Lower lobe of right lung (tissue), 2 donors: ENCODE results near the gene SOX6. TPM values are rescaled to one million over a fixed set of nuclear protein-coding genes. Genes with fewer than 3 reads are reported as not detected.

Experiments
- ATAC-seq, 2 donors: fragments of 200-7000 bp; cut with Tn5 transposase; one replicate each; pipeline ENCODE4 v1.9.1; 2020 to 2022; ENCODE audit warnings: mild to moderate bottlenecking in 2 of 2, moderate library complexity in 2 of 2
- DNase-seq: peaks from one replicate; pipeline ENCODE4 v3.0.0-alpha.2; 2020
- H3K27ac ChIP-seq: fragments of 200-600 bp; one replicate; pipeline ENCODE4 v1.8.0; 2022
- H3K27me3 ChIP-seq: fragments of 200-600 bp; one replicate; pipeline ENCODE4 v1.8.0; 2022; ENCODE audit warnings: low read depth
- H3K36me3 ChIP-seq: fragments of 200-600 bp; one replicate; pipeline ENCODE4 v1.8.0; 2022; ENCODE audit warnings: mild to moderate bottlenecking
- H3K4me1 ChIP-seq: fragments of 200-600 bp; one replicate; pipeline ENCODE4 v1.8.0; 2022
- H3K4me3 ChIP-seq: fragments of 200-600 bp; one replicate; pipeline ENCODE4 v1.8.0; 2022; ENCODE audit warnings: mild to moderate bottlenecking
- H3K9me3 ChIP-seq: fragments of 200-600 bp; one replicate; pipeline ENCODE4 v1.8.0; 2022
- CTCF ChIP-seq: fragments of 200-600 bp; IDR thresholded peaks from one replicate; pipeline ENCODE4 v1.8.0; 2022; ENCODE audit warnings: antibody characterized with exemption, mild to moderate bottlenecking
- intact Hi-C: fragments of 100-400 bp; cut with DNase I; formaldehyde crosslinking; loops from one replicate; pipeline ENCODE4 v1.11.0; 2022
- total RNA-seq: library from RNA; stranded (reverse); fragmentation: NEBNext Ultra II Directional; extraction: Animal tissue kit (Norgen Biotek cat#: 25700); gene quantifications from one replicate; pipeline ENCODE4 v1.2.1, GENCODE V29; 2021
- donor health status: DM: no; HTN: yes; CAD: no; lungs with severe emphysema.

SOX6 gene
- total RNA-seq, 1 donor from 2014 or later, result 4.8 TPM

GRCh38 chr11:15993345-15993744 is 363.0 kb downstream of the SOX6 start:
- intact Hi-C loops, result no loop called here
- no peaks in the 10 kb centered on the region for H3K9me3 ChIP-seq
- no peak overlapping the region for H3K27ac ChIP-seq
- H3K27me3 ChIP-seq, result no peaks in the 10 kb centered on the region
- no peaks in the 10 kb centered on the region for H3K36me3 ChIP-seq
- no peak overlapping the region for H3K4me3 ChIP-seq
- no peaks in the 10 kb centered on the region for H3K4me1 ChIP-seq
- no peak for DNase-seq
- no peak for TF ChIP-seq CTCF
- no peak for ATAC-seq

- intact Hi-C loops, result no loop called here
Measured at GRCh38 chr11:15991215-15991614, 365.1 kb downstream of the SOX6 start.

GRCh38 chr11:15989685-15990084 is 366.7 kb downstream of the SOX6 start:
- DNase-seq, result no peak
- H3K4me3 ChIP-seq, result no peak overlapping the region
- no peak for ATAC-seq
- H3K27me3 ChIP-seq, result no peaks in the 10 kb centered on the region
- intact Hi-C loops, result no loop called here
- no peak for TF ChIP-seq CTCF
- no peaks in the 10 kb centered on the region for H3K9me3 ChIP-seq
- no peaks in the 10 kb centered on the region for H3K36me3 ChIP-seq
- H3K27ac ChIP-seq, result no peak overlapping the region
- peaks cover 3% of the 10 kb centered on the region for H3K4me1 ChIP-seq

More at GRCh38 chr11:15991215-15991614, 365.1 kb downstream of the SOX6 start:
- DNase-seq (no peak), ATAC-seq (no peak)
- Histone ChIP-seq H3K4me3 (no peak overlapping the region), H3K36me3 (no peaks in the 10 kb centered on the region), H3K27me3 (no peaks in the 10 kb centered on the region), H3K9me3 (no peaks in the 10 kb centered on the region), H3K27ac (no peak overlapping the region), H3K4me1 (no peaks in the 10 kb centered on the region)
- no peak for TF ChIP-seq CTCF

- TF ChIP-seq CTCF, result peak; percentile 15
- no peaks in the 10 kb centered on the region for H3K36me3 ChIP-seq
- H3K4me3 ChIP-seq, result no peak overlapping the region
- no peak for DNase-seq
- H3K4me1 ChIP-seq, result peaks cover 4% of the 10 kb centered on the region
- intact Hi-C loops, result no loop called here
- H3K27ac ChIP-seq, result no peak overlapping the region
- no peak for ATAC-seq
- H3K9me3 ChIP-seq, result no peaks in the 10 kb centered on the region
- H3K27me3 ChIP-seq, result no peaks in the 10 kb centered on the region
Measured at GRCh38 chr11:15988693-15989231, 367.6 kb downstream of the SOX6 start.

- peaks cover 4% of the 10 kb centered on the region for H3K4me1 ChIP-seq
- no peak for TF ChIP-seq CTCF
Measured at GRCh38 chr11:15988016-15988550, 368.3 kb downstream of the SOX6 start.

More at GRCh38 chr11:15988016-15988550, 368.3 kb downstream of the SOX6 start:
- Histone ChIP-seq H3K9me3 (no peaks in the 10 kb centered on the region), H3K27me3 (no peaks in the 10 kb centered on the region), H3K36me3 (no peaks in the 10 kb centered on the region), H3K4me3 (no peak overlapping the region), H3K27ac (no peak overlapping the region)
- intact Hi-C loops, result no loop called here
- ATAC-seq (no peak), DNase-seq (no peak)
